ENCODE measurements around the gene NUDT14.

- TF ChIP-seq CTCF (IDR thresholded peaks at IDR 0.05) = no peak
- no peak for TF ChIP-seq POLR2A (IDR thresholded peaks at IDR 0.05)
Observed at GRCh38 chr14:105178868-105179140, 2.3 kb downstream of the NUDT14 start.
